ENCODE measurements around the gene CD4.

DNA sequence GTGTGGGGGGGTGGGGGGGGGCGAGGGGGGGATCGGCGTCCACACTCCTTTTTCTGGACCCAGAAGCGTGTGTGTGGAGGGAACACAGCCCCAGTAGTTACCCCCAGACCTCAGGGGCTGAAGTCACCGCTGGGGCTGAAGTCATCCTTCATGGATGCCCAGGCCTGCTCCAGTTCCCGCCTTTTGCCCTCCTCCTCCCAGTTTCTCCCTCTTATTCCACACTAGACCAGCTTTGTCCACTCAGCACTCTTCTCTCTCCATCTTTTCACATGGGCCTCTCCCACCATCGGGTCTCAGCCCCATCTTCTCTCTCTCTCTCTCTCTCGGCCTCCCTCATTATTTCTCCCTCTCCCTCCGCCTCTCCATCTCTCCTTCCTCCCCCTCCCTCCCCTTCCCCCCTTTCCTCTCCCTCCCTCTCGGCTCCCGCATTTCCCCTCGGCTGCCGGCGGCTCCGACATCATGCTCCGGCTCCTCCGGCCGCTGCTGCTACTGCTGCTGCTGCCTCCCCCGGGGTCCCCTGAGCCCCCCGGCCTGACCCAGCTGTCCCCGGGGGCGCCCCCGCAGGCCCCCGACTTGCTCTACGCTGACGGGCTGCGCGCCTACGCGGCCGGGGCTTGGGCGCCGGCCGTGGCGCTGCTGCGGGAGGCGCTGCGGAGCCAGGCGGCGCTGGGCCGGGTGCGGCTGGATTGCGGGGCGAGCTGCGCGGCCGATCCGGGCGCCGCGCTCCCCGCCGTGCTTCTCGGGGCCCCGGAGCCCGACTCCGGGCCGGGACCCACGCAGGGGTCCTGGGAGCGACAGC is 38.9 kb downstream of the CD4 start, which contains the start of gene P3H3:
- TF ChIP-seq POLR2AphosphoS5 (IDR thresholded peaks at IDR 0.05; ENCODE audit: low read depth, low read length) (no peak), POLR2A (IDR thresholded peaks at IDR 0.05; ENCODE audit: low read depth, low read length) (no peak), TAF1 (IDR thresholded peaks at IDR 0.05; ENCODE audit: borderline replicate concordance, low read depth, low read length) (no peak)
